Calu3 (cell line): ENCODE results near the gene KRCC1. TPM values are rescaled to one million over a fixed set of nuclear protein-coding genes. Genes with fewer than 3 reads are reported as not detected.
"Not testable (repeated sequence)": the region's sequence is repeated elsewhere in the genome, so short reads cannot be mapped to it uniquely, and the experiment has no call there.

Experiments
- BruUV-seq: library from RNA; stranded (reverse); fragments of 400-500 nt; replicated peaks from 2 replicates; lab custom pipeline; 2021; lab: Mats Ljungman, UMichigan
- CTCF ChIA-PET: fragments of 300-600 bp; sonication (Branson Sonifier 250); formaldehyde crosslinking; loops from one replicate; lab custom pipeline; 2022; ENCODE audit warnings: antibody characterized with exemption; lab: Charles Lee
- DNase-seq: peaks from one replicate; pipeline ENCODE4 v3.0.0; 2022
- H3K27ac Mint-ChIP-seq: one replicate; pipeline ENCODE4 v1.8.0; 2022; ENCODE audit warnings: mixed read lengths; ENCODE audit not compliant: unreplicated experiment
- H3K27me3 Mint-ChIP-seq: one replicate; pipeline ENCODE4 v1.8.0; 2022; ENCODE audit warnings: mixed read lengths; ENCODE audit not compliant: unreplicated experiment
- H3K36me3 Mint-ChIP-seq: one replicate; pipeline ENCODE4 v1.8.0; 2022; ENCODE audit warnings: mild to moderate bottlenecking, moderate library complexity, mixed read lengths; ENCODE audit not compliant: insufficient read depth, unreplicated experiment
- H3K4me1 Mint-ChIP-seq: one replicate; pipeline ENCODE4 v1.8.0; 2022; ENCODE audit warnings: mild to moderate bottlenecking, low read depth, mixed read lengths; ENCODE audit not compliant: unreplicated experiment
- H3K4me3 Mint-ChIP-seq: one replicate; pipeline ENCODE4 v1.8.0; 2022; ENCODE audit warnings: mild to moderate bottlenecking, low read depth, moderate library complexity, mixed read lengths; ENCODE audit not compliant: unreplicated experiment
- H3K9me3 Mint-ChIP-seq: one replicate; pipeline ENCODE4 v1.8.0; 2022; ENCODE audit warnings: low read depth, mixed read lengths; ENCODE audit not compliant: unreplicated experiment
- intact Hi-C: fragments of 100-400 bp; cut with micrococcal nuclease; formaldehyde crosslinking; loops from one replicate; pipeline ENCODE4 v1.10.0; 2022; ENCODE audit not compliant: unreplicated experiment
- total RNA-seq: library from RNA; stranded (reverse); gene quantifications from 2 replicates; pipeline ENCODE4 v1.2.3, GENCODE V29; 2022
- TF ChIP-seq, protein P1 (sequence below): fragments of 200-600 bp; IDR thresholded peaks from one replicate; pipeline ENCODE4 v1.8.0; 2022; ENCODE audit warnings: antibody characterized with exemption; ENCODE audit not compliant: unreplicated experiment

KRCC1 gene
- total RNA-seq, 1 experiment from 2014 or later = 32.1 TPM

DNA sequence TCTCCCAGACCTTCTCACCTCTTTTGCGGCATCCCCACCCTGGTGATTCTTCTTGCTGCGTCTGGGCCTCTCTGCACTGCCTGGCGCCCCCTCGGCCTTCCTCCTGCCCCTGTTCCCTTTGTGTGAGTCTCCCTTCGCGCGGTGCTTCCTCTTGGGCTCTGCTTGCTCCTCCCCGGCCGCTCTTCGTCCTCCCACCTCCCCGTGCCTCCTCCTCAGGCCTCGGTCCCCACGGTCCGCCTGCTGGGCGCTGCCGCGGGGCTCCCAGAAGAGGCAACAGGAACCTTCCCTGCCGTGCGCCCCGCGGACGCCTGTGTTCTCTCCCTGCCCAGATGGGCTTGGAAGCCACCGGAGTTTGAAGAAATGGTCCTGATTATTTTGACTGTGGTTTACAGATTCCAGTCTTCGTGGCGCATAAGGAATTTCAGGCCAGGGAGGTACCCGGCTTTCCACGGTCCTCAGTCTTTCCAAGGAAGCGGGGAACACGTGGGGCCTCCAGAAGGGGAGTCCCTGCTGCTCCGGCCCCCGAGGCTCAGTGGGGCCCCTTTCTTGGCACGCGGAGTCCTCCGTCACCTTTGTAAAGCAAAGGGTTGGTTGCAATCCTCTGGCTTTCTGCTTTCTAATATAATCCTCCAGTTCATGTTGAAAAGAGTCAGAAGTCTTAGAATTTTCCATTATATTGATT lies 52.4 kb downstream of the KRCC1 start:
- Mint-ChIP-seq H3K36me3 (no peaks in the 10 kb centered on the region), H3K27ac (no peak overlapping the region), H3K9me3 (no peaks in the 10 kb centered on the region), H3K4me3 (no peak overlapping the region), H3K27me3 (no peaks in the 10 kb centered on the region), H3K4me1 (no peaks in the 10 kb centered on the region)
- BruUV-seq = no TSS peak
- TF ChIP-seq, protein P1, sequence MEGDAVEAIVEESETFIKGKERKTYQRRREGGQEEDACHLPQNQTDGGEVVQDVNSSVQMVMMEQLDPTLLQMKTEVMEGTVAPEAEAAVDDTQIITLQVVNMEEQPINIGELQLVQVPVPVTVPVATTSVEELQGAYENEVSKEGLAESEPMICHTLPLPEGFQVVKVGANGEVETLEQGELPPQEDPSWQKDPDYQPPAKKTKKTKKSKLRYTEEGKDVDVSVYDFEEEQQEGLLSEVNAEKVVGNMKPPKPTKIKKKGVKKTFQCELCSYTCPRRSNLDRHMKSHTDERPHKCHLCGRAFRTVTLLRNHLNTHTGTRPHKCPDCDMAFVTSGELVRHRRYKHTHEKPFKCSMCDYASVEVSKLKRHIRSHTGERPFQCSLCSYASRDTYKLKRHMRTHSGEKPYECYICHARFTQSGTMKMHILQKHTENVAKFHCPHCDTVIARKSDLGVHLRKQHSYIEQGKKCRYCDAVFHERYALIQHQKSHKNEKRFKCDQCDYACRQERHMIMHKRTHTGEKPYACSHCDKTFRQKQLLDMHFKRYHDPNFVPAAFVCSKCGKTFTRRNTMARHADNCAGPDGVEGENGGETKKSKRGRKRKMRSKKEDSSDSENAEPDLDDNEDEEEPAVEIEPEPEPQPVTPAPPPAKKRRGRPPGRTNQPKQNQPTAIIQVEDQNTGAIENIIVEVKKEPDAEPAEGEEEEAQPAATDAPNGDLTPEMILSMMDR = no peak
- intact Hi-C loops = no loop called here
- CTCF ChIA-PET = no interaction called here
- DNase-seq = no peak

DNA sequence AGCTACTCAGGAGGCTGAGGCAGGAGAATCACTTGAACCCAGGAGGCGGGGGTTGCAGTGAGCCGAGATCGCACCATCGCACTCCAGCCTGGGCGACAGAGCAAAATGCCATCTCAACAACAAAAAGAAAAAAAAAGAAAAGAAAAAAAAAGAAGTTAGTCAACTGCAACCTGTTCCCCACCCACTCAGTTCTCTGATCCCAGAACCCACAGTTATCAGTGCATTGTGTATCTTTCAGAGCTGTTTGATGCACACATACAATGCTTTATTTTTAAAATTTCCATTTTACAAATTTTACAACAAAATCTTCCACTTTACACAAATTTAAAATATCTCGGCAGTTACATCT lies 53.2 kb downstream of the KRCC1 start:
- no peak for DNase-seq
- Mint-ChIP-seq H3K27ac (no peak overlapping the region), H3K27me3 (no peaks in the 10 kb centered on the region), H3K4me3 (no peak overlapping the region), H3K9me3 (no peaks in the 10 kb centered on the region), H3K36me3 (no peaks in the 10 kb centered on the region), H3K4me1 (no peaks in the 10 kb centered on the region)
- CTCF ChIA-PET = no interaction called here
- no TSS peak for BruUV-seq
- TF ChIP-seq, protein P1 = no peak
- intact Hi-C loops = no loop called here

DNA sequence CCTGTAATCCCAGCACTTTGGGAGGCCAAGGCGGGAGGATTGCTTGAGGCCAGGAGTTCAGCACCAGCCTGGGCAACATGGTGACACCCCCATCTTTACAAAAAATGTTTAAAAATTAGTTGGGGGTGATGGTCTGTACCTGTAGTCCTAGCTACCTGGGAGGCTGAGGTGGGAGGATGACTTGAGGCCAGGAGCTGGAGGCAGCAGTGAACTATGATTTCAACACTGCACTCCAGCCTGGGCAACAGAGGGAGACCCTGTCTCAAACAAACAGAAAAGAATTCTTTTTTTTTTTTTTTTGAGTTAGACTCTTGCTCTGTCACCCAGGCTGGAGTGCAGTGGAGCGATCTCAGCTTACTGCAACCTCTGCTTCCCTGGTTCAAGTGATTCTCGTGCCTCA lies 55.1 kb downstream of the KRCC1 start:
- H3K9me3 Mint-ChIP-seq, intact Hi-C loops, DNase-seq, H3K4me1 Mint-ChIP-seq, H3K4me3 Mint-ChIP-seq, H3K27ac Mint-ChIP-seq, H3K27me3 Mint-ChIP-seq, H3K36me3 Mint-ChIP-seq, BruUV-seq: not testable (repeated sequence)
- CTCF ChIA-PET = interaction anchor here (0.6 kb wide), 1 partner anchor 78 kb away, joined by 7 read pairs; no protein-coding TSS in a partner anchor

DNA sequence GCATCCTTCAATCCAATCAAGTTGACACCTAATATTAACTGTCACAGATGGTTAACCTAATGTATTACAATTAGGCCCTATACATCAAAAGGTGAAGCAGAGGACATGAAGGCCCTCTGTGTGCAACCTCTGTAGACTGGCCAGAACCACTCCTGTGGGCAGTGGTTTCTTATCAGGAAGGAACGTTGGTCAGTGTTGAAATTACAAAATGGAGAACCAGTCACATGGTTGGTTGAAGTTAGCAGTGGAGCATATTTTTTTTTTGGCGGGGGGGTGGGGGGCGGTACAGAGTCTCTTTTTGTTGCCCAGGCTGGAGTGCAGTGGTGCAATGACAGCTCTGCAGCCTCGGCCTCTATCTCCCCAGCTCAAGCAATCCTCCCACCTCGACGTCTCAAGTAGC lies 59.0 kb downstream of the KRCC1 start:
- intact Hi-C loops = no loop called here
- CTCF ChIA-PET = no interaction called here
- no peaks in the 10 kb centered on the region for H3K9me3 Mint-ChIP-seq
- no peaks in the 10 kb centered on the region for H3K36me3 Mint-ChIP-seq
- BruUV-seq = no TSS peak
- H3K4me3 Mint-ChIP-seq = no peak overlapping the region
- H3K27me3 Mint-ChIP-seq = no peaks in the 10 kb centered on the region
- H3K27ac Mint-ChIP-seq = no peak overlapping the region
- TF ChIP-seq, protein P1 = no peak
- H3K4me1 Mint-ChIP-seq = no peaks in the 10 kb centered on the region
- DNase-seq = no peak

DNA sequence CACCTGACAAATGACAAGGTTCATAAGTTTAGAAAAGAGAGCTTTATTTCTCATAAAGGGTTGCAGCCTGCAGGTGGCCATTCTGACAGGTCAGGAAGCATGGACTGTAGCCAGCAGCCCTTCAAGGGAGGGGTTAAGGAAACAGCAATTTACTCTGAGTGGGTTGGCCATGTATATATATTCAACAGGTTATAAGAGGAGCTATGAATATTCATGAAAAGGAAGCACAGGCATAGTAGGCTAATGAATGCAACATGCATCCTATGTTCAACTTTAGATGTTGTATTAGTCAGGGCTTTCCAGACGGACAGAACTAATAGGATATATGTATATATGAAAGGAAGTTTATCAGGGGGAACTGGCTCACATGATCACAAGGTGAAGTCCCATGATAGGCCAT lies 59.8 kb downstream of the KRCC1 start:
- Mint-ChIP-seq H3K36me3 (no peaks in the 10 kb centered on the region), H3K27ac (no peak overlapping the region), H3K27me3 (no peaks in the 10 kb centered on the region), H3K4me1 (no peaks in the 10 kb centered on the region), H3K4me3 (no peak overlapping the region), H3K9me3 (no peaks in the 10 kb centered on the region)
- CTCF ChIA-PET = interaction anchor here (0.6 kb wide), 1 partner anchor 9 kb away, joined by 3 read pairs; no protein-coding TSS in a partner anchor
- DNase-seq = no peak
- BruUV-seq = no TSS peak
- TF ChIP-seq, protein P1 = no peak
- intact Hi-C loops = no loop called here

DNA sequence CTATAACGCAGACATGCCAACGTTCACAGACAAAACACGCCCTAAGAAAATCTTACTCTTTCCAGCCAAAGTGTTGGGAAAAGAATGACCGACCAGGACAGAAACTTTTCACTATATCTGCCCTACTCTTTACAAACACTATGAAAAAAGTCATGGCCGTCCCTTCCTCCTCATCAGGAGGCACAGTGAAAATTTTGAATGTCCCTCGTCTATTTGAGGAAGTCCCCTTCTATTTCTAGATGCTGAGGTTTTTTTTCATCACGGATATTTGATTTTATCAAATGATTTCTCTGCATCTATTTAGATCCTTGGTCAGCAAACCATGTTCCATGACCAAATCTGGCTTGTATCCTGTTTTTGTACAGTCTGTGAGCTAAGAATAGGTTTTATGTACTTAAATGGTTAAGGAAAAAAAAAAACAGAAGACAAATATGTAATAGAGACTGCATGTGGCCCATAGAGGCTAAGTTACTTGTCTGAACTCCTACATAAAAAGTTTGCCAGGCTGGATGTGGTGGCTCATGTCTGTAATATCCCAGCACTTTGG lies 61.2 kb downstream of the KRCC1 start:
- H3K4me3 Mint-ChIP-seq, DNase-seq, CTCF ChIA-PET, intact Hi-C loops, H3K27ac Mint-ChIP-seq, H3K27me3 Mint-ChIP-seq, H3K4me1 Mint-ChIP-seq, H3K36me3 Mint-ChIP-seq, H3K9me3 Mint-ChIP-seq, BruUV-seq: not testable (repeated sequence)

DNA sequence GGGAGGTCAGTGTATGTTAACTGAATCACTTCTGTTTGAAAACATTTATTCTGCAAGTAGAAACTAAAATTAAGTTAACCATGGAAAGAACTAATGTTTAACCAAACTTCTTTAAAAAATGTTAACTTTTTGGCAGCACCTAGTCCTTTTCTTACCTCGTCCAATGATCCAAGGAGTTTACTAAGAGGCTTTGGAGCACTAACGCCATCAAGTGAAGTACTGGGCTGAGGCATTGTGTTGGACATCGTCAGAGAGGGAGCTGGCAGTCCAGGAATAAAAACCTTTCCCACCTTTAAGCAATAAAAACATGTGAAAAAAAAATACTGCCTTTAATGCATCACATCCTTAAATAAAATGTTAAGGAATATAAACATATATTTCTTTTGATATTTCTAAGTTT lies 63.0 kb downstream of the KRCC1 start:
- H3K9me3 Mint-ChIP-seq, H3K4me1 Mint-ChIP-seq, H3K36me3 Mint-ChIP-seq, H3K27me3 Mint-ChIP-seq, DNase-seq, intact Hi-C loops, CTCF ChIA-PET, H3K27ac Mint-ChIP-seq, H3K4me3 Mint-ChIP-seq, BruUV-seq: not testable (repeated sequence)
